Vagina (tissue), 2 donors: ENCODE measurements around the gene PPP6R2. TPM values are rescaled to one million over a fixed set of nuclear protein-coding genes. Genes with fewer than 3 reads are reported as not detected.

Experiments
- DNase-seq, 2 donors: peaks; one replicate each; pipeline ENCODE4 v3.0.0-alpha.2; 2017; ENCODE audit errors: extremely low spot score in 2 of 2
- H3K27ac ChIP-seq: fragments of 200-600 bp; sonication (generic); one replicate; pipeline ENCODE4 v1.5.1; 2019
- H3K27me3 ChIP-seq: fragments of 200-600 bp; sonication (generic); one replicate; pipeline ENCODE4 v1.5.1; 2019
- H3K36me3 ChIP-seq, 2 donors: fragments of 200-600 bp; sonication (generic); one replicate each; pipeline ENCODE4 v1.5.1; 2017 to 2019
- H3K4me1 ChIP-seq: fragments of 200-600 bp; sonication (generic); one replicate; pipeline ENCODE4 v1.5.1; 2019
- H3K4me3 ChIP-seq, 2 donors: fragments of 200-600 bp; sonication (generic); 1 replicate in 1 of 2; 2 replicates in 1 of 2; pipeline ENCODE4 v1.5.1; 2016 to 2019
- H3K9me3 ChIP-seq: fragments of 200-600 bp; sonication (generic); one replicate; pipeline ENCODE4 v1.5.1; 2019
- CTCF ChIP-seq, 3 experiments: fragments of 450-650 bp in 2 of 3; fragments of 200-600 bp in 1 of 3; sonication (generic) in 1 of 3; IDR thresholded peaks; one replicate each; pipeline ENCODE4 v1.5.1; 2017 to 2019; ENCODE audit warnings: antibody characterized with exemption in 3 of 3, mild to moderate bottlenecking in 2 of 3, moderate library complexity in 2 of 3
- POLR2A ChIP-seq, 2 donors: fragments of 450-650 bp; IDR thresholded peaks; one replicate each; pipeline ENCODE4 v1.6.1; 2017; ENCODE audit warnings: antibody characterized with exemption in 2 of 2, mild to moderate bottlenecking in 2 of 2, moderate library complexity in 2 of 2
- POLR2AphosphoS5 ChIP-seq, 2 donors: sonication (generic); formaldehyde crosslinking; IDR thresholded peaks; one replicate each; pipeline ENCODE4 v1.9.0; 2017; ENCODE audit warnings: antibody characterized with exemption in 2 of 2, mild to moderate bottlenecking in 2 of 2, low read depth in 1 of 2; ENCODE audit not compliant: insufficient read depth in 1 of 2
- intact Hi-C: fragments of 100-400 bp; cut with DNase I; formaldehyde crosslinking; loops from one replicate; pipeline ENCODE4 v1.15.1; 2023
- total RNA-seq: library from RNA; depleted of rRNA; stranded (reverse); fragments of >200 nt; gene quantifications from one replicate; pipeline ENCODE4 v1.2.3, GENCODE V29; 2016

Gene PPP6R2
- total RNA-seq, 1 donor from 2014 or later, result 49.1 TPM

- Histone ChIP-seq H3K27me3 (no peaks in the 10 kb centered on the region), H3K4me3 (no peak overlapping the region), H3K36me3 (no peaks in the 10 kb centered on the region), H3K4me1 (no peaks in the 10 kb centered on the region), H3K9me3 (no peaks in the 10 kb centered on the region), H3K27ac (no peak overlapping the region)
- TF ChIP-seq POLR2A (IDR thresholded peaks at IDR 0.05), result no peak
- TF ChIP-seq CTCF (IDR thresholded peaks at IDR 0.05), result no peak
- no peak for TF ChIP-seq POLR2AphosphoS5 (IDR thresholded peaks at IDR 0.05; ENCODE audit: insufficient read depth in 1 of 2, low read depth in 1 of 2)
- no peak for DNase-seq
- intact Hi-C loops, result no loop called here
Measured at GRCh38 chr22:50316114-50317065, 26.7 kb upstream of the PPP6R2 start.

GRCh38 chr22:50317178-50317577 lies 25.9 kb upstream of the PPP6R2 start:
- Histone ChIP-seq H3K27me3 (no peaks in the 10 kb centered on the region), H3K9me3 (no peaks in the 10 kb centered on the region), H3K36me3 (no peaks in the 10 kb centered on the region), H3K4me1 (no peaks in the 10 kb centered on the region), H3K4me3 (no peak overlapping the region), H3K27ac (no peak overlapping the region)
- no peak for TF ChIP-seq POLR2AphosphoS5 (IDR thresholded peaks at IDR 0.05; ENCODE audit: insufficient read depth in 1 of 2, low read depth in 1 of 2)
- intact Hi-C loops, result no loop called here
- no peak for DNase-seq

GRCh38 chr22:50317674-50318073 lies 25.5 kb upstream of the PPP6R2 start:
- H3K4me3 ChIP-seq, result no peak overlapping the region
- TF ChIP-seq POLR2A (IDR thresholded peaks at IDR 0.05), result no peak
- no peak for TF ChIP-seq CTCF (IDR thresholded peaks at IDR 0.05)
- TF ChIP-seq POLR2AphosphoS5 (IDR thresholded peaks at IDR 0.05; ENCODE audit: insufficient read depth in 1 of 2, low read depth in 1 of 2), result no peak
- intact Hi-C loops, result no loop called here

GRCh38 chr22:50318356-50318697 lies 24.8 kb upstream of the PPP6R2 start:
- H3K4me1 ChIP-seq, result no peaks in the 10 kb centered on the region
- no peak for DNase-seq
- intact Hi-C loops, result no loop called here
- TF ChIP-seq POLR2AphosphoS5 (IDR thresholded peaks at IDR 0.05; ENCODE audit: insufficient read depth in 1 of 2, low read depth in 1 of 2), result no peak
- TF ChIP-seq CTCF (IDR thresholded peaks at IDR 0.05), result no peak
- no peak for TF ChIP-seq POLR2A (IDR thresholded peaks at IDR 0.05)
- no peaks in the 10 kb centered on the region for H3K27me3 ChIP-seq
- H3K4me3 ChIP-seq, result no peak overlapping the region
- H3K36me3 ChIP-seq, result no peaks in the 10 kb centered on the region
- no peaks in the 10 kb centered on the region for H3K9me3 ChIP-seq
- H3K27ac ChIP-seq, result no peak overlapping the region

More at GRCh38 chr22:50317674-50318073, 25.5 kb upstream of the PPP6R2 start:
- no peak overlapping the region for H3K27ac ChIP-seq
- H3K4me1 ChIP-seq, result no peaks in the 10 kb centered on the region
- no peaks in the 10 kb centered on the region for H3K36me3 ChIP-seq
- DNase-seq, result no peak
- no peaks in the 10 kb centered on the region for H3K9me3 ChIP-seq
- no peaks in the 10 kb centered on the region for H3K27me3 ChIP-seq

GRCh38 chr22:50318698-50319411 lies 24.3 kb upstream of the PPP6R2 start:
- DNase-seq, result no peak
- TF ChIP-seq CTCF (IDR thresholded peaks at IDR 0.05), result no peak
- TF ChIP-seq POLR2AphosphoS5 (IDR thresholded peaks at IDR 0.05; ENCODE audit: insufficient read depth in 1 of 2, low read depth in 1 of 2), result no peak
- TF ChIP-seq POLR2A (IDR thresholded peaks at IDR 0.05), result no peak
- no peaks in the 10 kb centered on the region for H3K27me3 ChIP-seq
- H3K27ac ChIP-seq, result no peak overlapping the region
- no peaks in the 10 kb centered on the region for H3K36me3 ChIP-seq
- intact Hi-C loops, result no loop called here
- no peaks in the 10 kb centered on the region for H3K4me1 ChIP-seq
- no peaks in the 10 kb centered on the region for H3K9me3 ChIP-seq
- no peak overlapping the region for H3K4me3 ChIP-seq
